Measurements from ENCODE around the gene PCGF2. TPM values are rescaled to one million over a fixed set of nuclear protein-coding genes. Genes with fewer than 3 reads are reported as not detected.
A peak's percentile ranks its signal among the peaks of the same experiment; 100 is the strongest.

The PCGF2 gene
- total and polyA plus RNA-seq, 2 of the 8 experiments (the other 6 are each of a cell fraction or from before 2014, with no cell fraction given) = 42.1 to 93.3 TPM

DNA sequence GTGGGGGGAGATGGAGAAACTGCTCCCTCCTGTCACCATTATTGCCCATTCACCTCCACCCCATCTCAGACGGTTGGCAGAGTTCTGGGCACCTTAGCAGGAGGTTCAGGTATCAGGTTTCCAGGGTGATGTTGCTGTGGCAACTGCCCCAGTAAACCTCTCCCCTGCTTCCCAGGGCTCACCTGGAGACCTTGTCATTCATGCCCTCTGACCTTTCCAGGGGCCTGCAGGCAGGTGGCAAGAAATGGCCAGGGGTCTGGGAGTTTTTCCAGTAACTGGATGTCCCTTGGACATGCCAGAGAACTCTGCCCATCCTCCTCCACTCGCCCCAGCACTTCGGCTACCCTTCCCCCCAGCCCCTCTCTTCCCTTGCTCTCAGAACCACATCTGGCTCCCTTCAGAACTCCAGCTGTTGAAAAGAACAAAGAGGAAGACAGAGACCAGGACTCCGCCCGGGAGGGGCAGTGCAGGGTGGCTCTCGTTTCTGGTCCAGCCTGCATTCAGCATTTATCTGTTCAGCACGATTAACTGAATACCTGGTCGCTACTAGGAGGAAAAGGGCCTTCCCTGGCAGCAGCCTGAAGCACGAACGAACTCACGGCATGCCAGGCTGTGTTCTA, 34.6 kb downstream of the PCGF2 start:
- Histone ChIP-seq H3K9ac (replicated peaks in 1 of 4; ENCODE audit: extremely low read depth in 1 of 4, low read depth in 3 of 4, low read length in 3 of 4) (no peak overlapping the region), H3K18ac (ENCODE audit: extremely low read depth, low read length) (no peak overlapping the region), H2BK20ac (ENCODE audit: low read length) (no peak overlapping the region), H3K9me3 (ENCODE audit: insufficient read depth in 2 of 2, low read depth in 1 of 2, low read length in 1 of 2) (no peaks in the 10 kb centered on the region), H3K23me2 (ENCODE audit: low read depth, low read length) (peaks cover 2% of the 10 kb centered on the region; the same call in 1 of the 2 replicates), H3K23ac (ENCODE audit: insufficient read length) (no peak overlapping the region), H2AFZ (ENCODE audit: low read length) (no peak overlapping the region), H3K36me3 (ENCODE audit: control insufficient read depth in 2 of 4, insufficient read depth in 4 of 4, low read length in 3 of 4) (no peaks in the 10 kb centered on the region), H4K8ac (ENCODE audit: extremely low read depth, insufficient read depth, low read length) (no peak overlapping the region; the same call in 1 of the 2 replicates), H2BK5ac (ENCODE audit: low read depth, low read length) (no peak overlapping the region), H4K20me1 (replicated peaks in 1 of 2; ENCODE audit: control insufficient read depth in 1 of 2, insufficient read depth in 2 of 2, low read length in 2 of 2) (peaks cover 0 to 3% of the 10 kb centered on the region in 2 experiments), H3K79me1 (ENCODE audit: low read depth, low read length) (no peaks in the 10 kb centered on the region), H3K14ac (ENCODE audit: insufficient read length) (no peak overlapping the region), H3K27ac (ENCODE audit: low read depth, low read length) (no peak overlapping the region), H2BK15ac (ENCODE audit: low read length) (no peak overlapping the region), H3K79me2 (ENCODE audit: control insufficient read depth in 1 of 2, insufficient read depth in 2 of 2, low read length in 2 of 2) (no peaks in the 10 kb centered on the region), H3K56ac (replicated peaks; ENCODE audit: insufficient read length, low read depth, low read length) (no peak overlapping the region), H3K4me1 (replicated peaks in 1 of 4; ENCODE audit: control insufficient read depth in 3 of 4, insufficient read depth in 4 of 4, low read length in 3 of 4) (peaks cover 8 to 29% (median 19%) of the 10 kb centered on the region in 4 experiments), H3K4me2 (ENCODE audit: insufficient read depth in 1 of 2, low read depth in 2 of 2, low read length in 2 of 2) (peak overlapping the region in 1 of 2 experiments; percentile 38; a peak in 1 of 4 replicates), H2BK120ac (replicated peaks; ENCODE audit: low read depth, low read length) (no peak overlapping the region), H3K4me3 (ENCODE audit: extremely low read depth in 1 of 4, insufficient read depth in 2 of 4, low read depth in 3 of 4, low read length in 4 of 4) (no peak overlapping the region), H4K5ac (ENCODE audit: insufficient read length, low read depth, low read length) (no peak overlapping the region), H3K4ac (replicated peaks; ENCODE audit: insufficient read length, low read depth, low read length) (no peak overlapping the region), H2AK5ac (ENCODE audit: low read depth, low read length) (no peak overlapping the region), H4K91ac (replicated peaks; ENCODE audit: insufficient read length, low read length) (no peak overlapping the region), H3K27me3 (replicated peaks in 1 of 4; ENCODE audit: control insufficient read depth in 3 of 4, extremely low read depth in 1 of 4, insufficient read depth in 3 of 4, low read length in 3 of 4) (peaks cover 0 to 11% (median 2%) of the 10 kb centered on the region in 4 experiments; a peak in 3 of 7 replicates), H2BK12ac (ENCODE audit: low read depth, low read length) (no peak overlapping the region)
- CTCF ChIA-PET (ENCODE audit: partially characterized antibody) = interaction anchor here (0.8 to 7.9 kb wide), 7 partner anchors 8 to 22 kb away, joined by 3 to 49 read pairs (median 3); partner anchors contain the start of gene MLLT6
- DNase-seq (ENCODE audit: low read depth in 1 of 2, low spot score in 2 of 2) = peak in 1 of 2 experiments; percentile 50
- no peak for FAIRE-seq
- POLR2A ChIA-PET (ENCODE audit: partially characterized antibody) = interaction anchor here (3.9 kb wide), 1 partner anchor 8 kb away, joined by 38 read pairs; the partner anchor contains the start of gene MLLT6
- 88% methylated on average over 9 of the region's 11 CpGs; no CpG with 5 or more reads in 1 of the 2 experiments for WGBS, 2 experiments (ENCODE audit: extremely low coverage in 1 of 2, insufficient coverage in 1 of 2, insufficient read length in 1 of 2, insufficient replicate concordance in 2 of 2, low coverage in 1 of 2, low lambda C conversion rate in 2 of 2, missing lambda C conversion rate in 1 of 2)
- TF ChIP-seq USF2 (IDR thresholded peaks at IDR 0.05; ENCODE audit: low read length) (no peak), TCF12 (IDR thresholded peaks at IDR 0.05; ENCODE audit: low read depth, low read length) (no peak), BRCA1 (IDR thresholded peaks at IDR 0.05; ENCODE audit: low read depth, low read length) (no peak), JUN (IDR thresholded peaks at IDR 0.05; ENCODE audit: low read depth, low read length) (no peak), NRF1 (IDR thresholded peaks at IDR 0.05; ENCODE audit: low read depth, low read length) (no peak), CBX8 (IDR thresholded peaks at IDR 0.05; ENCODE audit: borderline replicate concordance, low read depth, low read length) (no peak), RAD21 (IDR thresholded peaks at IDR 0.05 in 1 of 2, conservative IDR thresholded peaks at IDR 0.05 in 1 of 2; ENCODE audit: low read depth in 2 of 2, low read length in 2 of 2) (no peak), TAF1 (IDR thresholded peaks at IDR 0.05; ENCODE audit: low read depth, low read length) (no peak), GTF2F1 (IDR thresholded peaks at IDR 0.05; ENCODE audit: borderline replicate concordance, low read depth, low read length) (no peak), EGR1 (IDR thresholded peaks at IDR 0.05; ENCODE audit: borderline replicate concordance, low read depth, low read length) (no peak)
- TF ChIP-seq, protein P1, sequence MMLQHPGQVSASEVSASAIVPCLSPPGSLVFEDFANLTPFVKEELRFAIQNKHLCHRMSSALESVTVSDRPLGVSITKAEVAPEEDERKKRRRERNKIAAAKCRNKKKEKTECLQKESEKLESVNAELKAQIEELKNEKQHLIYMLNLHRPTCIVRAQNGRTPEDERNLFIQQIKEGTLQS (IDR thresholded peaks at IDR 0.05; ENCODE audit: insufficient read depth, low read depth, low read length) = no peak
